Naive B cell (primary cell): ENCODE results near the gene EXOC6B. TPM values are rescaled to one million over a fixed set of nuclear protein-coding genes. Genes with fewer than 3 reads are reported as not detected.

Experiments used
- ATAC-seq, 2 donors: fragments of 150-1000 bp; cut with Tn5 transposase; 2 replicates each; pipeline ENCODE4 v1.10.0; 2021; ENCODE audit warnings: low read depth in 2 of 2, mild to moderate bottlenecking in 2 of 2, moderate library complexity in 2 of 2
- DNase-seq: peaks from one replicate; pipeline ENCODE4 v3.0.0; 2022
- H3K27ac Mint-ChIP-seq, 6 donors: one replicate each; pipeline ENCODE4 v1.8.0; 2020 to 2022; ENCODE audit warnings: mild to moderate bottlenecking in 6 of 6, mixed read lengths in 6 of 6, moderate library complexity in 5 of 6, inconsistent platforms in 2 of 6
- H3K27me3 Mint-ChIP-seq, 3 donors: one replicate each; pipeline ENCODE4 v1.8.0; 2021 to 2022; ENCODE audit warnings: mixed read lengths in 3 of 3, mild to moderate bottlenecking in 1 of 3
- H3K36me3 Mint-ChIP-seq, 2 donors: one replicate each; pipeline ENCODE4 v1.8.0; 2020 to 2022; ENCODE audit warnings: mixed read lengths in 2 of 2, inconsistent platforms in 1 of 2, mild to moderate bottlenecking in 1 of 2
- H3K4me1 Mint-ChIP-seq, 3 donors: one replicate each; pipeline ENCODE4 v1.8.0; 2020 to 2022; ENCODE audit warnings: mixed read lengths in 3 of 3, inconsistent platforms in 1 of 3, mild to moderate bottlenecking in 1 of 3, moderate library complexity in 1 of 3
- H3K4me3 Mint-ChIP-seq, 8 donors: one replicate each; pipeline ENCODE4 v1.8.0; 2020 to 2022; ENCODE audit warnings: mild to moderate bottlenecking in 8 of 8, mixed read lengths in 8 of 8, moderate library complexity in 8 of 8, inconsistent platforms in 2 of 8
- H3K9me3 Mint-ChIP-seq, 7 donors: one replicate each; pipeline ENCODE4 v1.8.0; 2020 to 2022; ENCODE audit warnings: mixed read lengths in 7 of 7, mild to moderate bottlenecking in 5 of 7, inconsistent platforms in 2 of 7, moderate library complexity in 1 of 7
- polyA plus RNA-seq, 6 donors: library from polyadenylated mRNA; unstranded; fragments of 300-500 nt; fragmentation: Illumina TruSeq; gene quantifications; one replicate each; pipeline ENCODE4 v1.2.3, GENCODE V29; 2021; ENCODE audit warnings: low read depth in 6 of 6

Gene EXOC6B
- 1 to 10 TPM in 5 of 6 donors, not detected in 1; 1.8 to 3.0 (median 2.6) TPM for polyA plus RNA-seq

- ATAC-seq (peak; percentile 87), DNase-seq (peak; percentile 79)
- peaks cover 22 to 29% (median 24%) of the 10 kb centered on the region in 3 donors for H3K27me3 Mint-ChIP-seq
- H3K4me1 Mint-ChIP-seq = peaks cover 20 to 27% (median 25%) of the 10 kb centered on the region in 3 donors
- peaks cover 0 to 6% of the 10 kb centered on the region in 2 donors for H3K36me3 Mint-ChIP-seq
- H3K4me3 Mint-ChIP-seq = peak within 1 kb of the TSS; percentile 94 to 98 (median 96)
- no peaks in the 10 kb centered on the region for H3K9me3 Mint-ChIP-seq
- H3K27ac Mint-ChIP-seq = peak within 1 kb of the TSS; percentile 51 to 93 (median 84)
Observed at GRCh38 chr2:72825257-72826155, at the start of gene EXOC6B. TSS of gene EXOC6B (minus strand) at chr2:72826033.

- peaks cover 0 to 21% (median 9%) of the 10 kb centered on the region in 7 donors for H3K9me3 Mint-ChIP-seq
- no peak overlapping the region for H3K27ac Mint-ChIP-seq
- no peak for DNase-seq
- H3K27me3 Mint-ChIP-seq = peaks cover 29 to 47% (median 37%) of the 10 kb centered on the region in 3 donors
- no peaks in the 10 kb centered on the region for H3K36me3 Mint-ChIP-seq
- H3K4me1 Mint-ChIP-seq = no peaks in the 10 kb centered on the region
- H3K4me3 Mint-ChIP-seq = no peak overlapping the region
- ATAC-seq = no peak
Observed at GRCh38 chr2:72871880-72872279, 46.0 kb upstream of the EXOC6B start.

- Mint-ChIP-seq H3K27ac (no peak overlapping the region), H3K27me3 (peaks cover 34 to 52% (median 35%) of the 10 kb centered on the region in 3 donors)
Observed at GRCh38 chr2:72871060-72871459, 45.2 kb upstream of the EXOC6B start.

GRCh38 chr2:72864500-72864899 lies 38.7 kb upstream of the EXOC6B start:
- no peaks in the 10 kb centered on the region for H3K36me3 Mint-ChIP-seq
- H3K9me3 Mint-ChIP-seq = no peaks in the 10 kb centered on the region
- peaks cover 32 to 68% (median 45%) of the 10 kb centered on the region in 3 donors for H3K27me3 Mint-ChIP-seq
- H3K4me3 Mint-ChIP-seq = no peak overlapping the region
- H3K4me1 Mint-ChIP-seq = peaks cover 6 to 12% (median 6%) of the 10 kb centered on the region in 3 donors
- no peak for DNase-seq
- no peak overlapping the region for H3K27ac Mint-ChIP-seq
- no peak for ATAC-seq

More at GRCh38 chr2:72871060-72871459, 45.2 kb upstream of the EXOC6B start:
- H3K4me1 Mint-ChIP-seq = no peaks in the 10 kb centered on the region
- peak overlapping the region in 1 of 8 donors; percentile 7 for H3K4me3 Mint-ChIP-seq
- ATAC-seq (no peak), DNase-seq (no peak)
- peaks cover 0 to 21% (median 9%) of the 10 kb centered on the region in 7 donors for H3K9me3 Mint-ChIP-seq
- no peaks in the 10 kb centered on the region for H3K36me3 Mint-ChIP-seq

- ATAC-seq (no peak), DNase-seq (no peak)
- peaks cover 0 to 2% (median 0%) of the 10 kb centered on the region in 7 donors for H3K9me3 Mint-ChIP-seq
- H3K4me3 Mint-ChIP-seq = peak overlapping the region in 2 of 8 donors; percentile 29 to 83
- no peak overlapping the region for H3K27ac Mint-ChIP-seq
- peaks cover 31 to 61% (median 45%) of the 10 kb centered on the region in 3 donors for H3K27me3 Mint-ChIP-seq
- peaks cover 6 to 12% (median 6%) of the 10 kb centered on the region in 3 donors for H3K4me1 Mint-ChIP-seq
- H3K36me3 Mint-ChIP-seq = no peaks in the 10 kb centered on the region
Observed at GRCh38 chr2:72863046-72863445, 37.2 kb upstream of the EXOC6B start.

- Mint-ChIP-seq H3K36me3 (no peaks in the 10 kb centered on the region), H3K9me3 (peaks cover 0 to 2% (median 0%) of the 10 kb centered on the region in 7 donors), H3K4me3 (peak overlapping the region in 6 of 8 donors; percentile 50 to 83 (median 58)), H3K4me1 (peaks cover 6 to 12% (median 6%) of the 10 kb centered on the region in 3 donors), H3K27ac (peak overlapping the region in 2 of 6 donors; percentile 13 to 55), H3K27me3 (peaks cover 37 to 64% (median 49%) of the 10 kb centered on the region in 3 donors)
- peak; percentile 75 for DNase-seq
- ATAC-seq = peak; percentile 90 to 93
Observed at GRCh38 chr2:72862239-72862988, 36.6 kb upstream of the EXOC6B start.

- peak; percentile 32 for DNase-seq
- H3K27ac Mint-ChIP-seq = no peak overlapping the region
- H3K9me3 Mint-ChIP-seq = peaks cover 0 to 2% (median 0%) of the 10 kb centered on the region in 7 donors
- peaks cover 49 to 70% (median 55%) of the 10 kb centered on the region in 3 donors for H3K27me3 Mint-ChIP-seq
- no peak overlapping the region for H3K4me3 Mint-ChIP-seq
- H3K36me3 Mint-ChIP-seq = no peaks in the 10 kb centered on the region
- H3K4me1 Mint-ChIP-seq = peaks cover 6 to 12% (median 6%) of the 10 kb centered on the region in 3 donors
- ATAC-seq = peak; percentile 65 to 74
Observed at GRCh38 chr2:72859831-72860262, 34.0 kb upstream of the EXOC6B start.

- Mint-ChIP-seq H3K4me3 (no peak overlapping the region), H3K27ac (no peak overlapping the region), H3K36me3 (no peaks in the 10 kb centered on the region), H3K4me1 (no peaks in the 10 kb centered on the region), H3K9me3 (peaks cover 0 to 3% (median 0%) of the 10 kb centered on the region in 7 donors), H3K27me3 (peaks cover 10 to 34% (median 29%) of the 10 kb centered on the region in 3 donors)
- DNase-seq (no peak), ATAC-seq (no peak)
Observed at GRCh38 chr2:72851333-72851732, 25.5 kb upstream of the EXOC6B start.

GRCh38 chr2:72849138-72849462 lies 23.3 kb upstream of the EXOC6B start:
- H3K4me1 Mint-ChIP-seq = no peaks in the 10 kb centered on the region
- ATAC-seq = no peak
- no peak overlapping the region for H3K27ac Mint-ChIP-seq
- peaks cover 0 to 2% (median 0%) of the 10 kb centered on the region in 7 donors for H3K9me3 Mint-ChIP-seq
- DNase-seq = no peak
- H3K27me3 Mint-ChIP-seq = peaks cover 8 to 14% (median 11%) of the 10 kb centered on the region in 3 donors
- H3K4me3 Mint-ChIP-seq = no peak overlapping the region
- H3K36me3 Mint-ChIP-seq = no peaks in the 10 kb centered on the region

- Mint-ChIP-seq H3K4me3 (no peak overlapping the region), H3K27ac (no peak overlapping the region), H3K27me3 (peaks cover 6 to 14% (median 14%) of the 10 kb centered on the region in 3 donors), H3K9me3 (no peaks in the 10 kb centered on the region), H3K4me1 (no peaks in the 10 kb centered on the region), H3K36me3 (no peaks in the 10 kb centered on the region)
- no peak for ATAC-seq
- DNase-seq = no peak
Observed at GRCh38 chr2:72848436-72849137, 22.8 kb upstream of the EXOC6B start.

- Mint-ChIP-seq H3K36me3 (no peaks in the 10 kb centered on the region), H3K4me3 (no peak overlapping the region), H3K9me3 (no peaks in the 10 kb centered on the region), H3K27ac (no peak overlapping the region), H3K4me1 (no peaks in the 10 kb centered on the region), H3K27me3 (peaks cover 6 to 20% (median 17%) of the 10 kb centered on the region in 3 donors)
- ATAC-seq = no peak
- no peak for DNase-seq
Observed at GRCh38 chr2:72847534-72848315, 21.9 kb upstream of the EXOC6B start.
